SK-N-SH treated with all-trans-retinoic acid at 6 μM for 48 hours (cell line): ENCODE data around the gene KIAA1217.

Experiments
- ATAC-seq: fragments of 200-7000 bp; cut with Tn5 transposase; 3 replicates; pipeline ENCODE4 v1.9.1; 2020; ENCODE audit warnings: mild to moderate bottlenecking, moderate library complexity
- ARNTL ChIP-seq: fragments of 450-650 bp; formaldehyde crosslinking; IDR thresholded peaks from 2 replicates; pipeline ENCODE4 v1.5.0; 2020; ENCODE audit warnings: low read depth, mild to moderate bottlenecking, moderate library complexity, borderline replicate concordance
- BACH2 ChIP-seq: fragments of 250-450 bp; sonication (Bioruptor Pico); IDR thresholded peaks from 2 replicates; pipeline ENCODE4 v1.9.0; 2021; ENCODE audit warnings: mild to moderate bottlenecking, borderline replicate concordance
- ESRRG ChIP-seq: fragments of 250-450 bp; sonication (Bioruptor Pico); IDR thresholded peaks from 2 replicates; pipeline ENCODE4 v1.6.1; 2021; ENCODE audit warnings: mild to moderate bottlenecking
- ISL1 ChIP-seq: fragments of 250-450 bp; sonication (Bioruptor Pico); IDR thresholded peaks from 2 replicates; pipeline ENCODE4 v2.1.2; 2022; ENCODE audit warnings: mild to moderate bottlenecking, moderate library complexity
- OSR1 ChIP-seq: fragments of 250-450 bp; sonication (Bioruptor Pico); IDR thresholded peaks from 2 replicates; pipeline ENCODE4 v1.8.0; 2022; ENCODE audit warnings: moderate library complexity, mild to moderate bottlenecking, inconsistent platforms
- RARB ChIP-seq: fragments of 250-450 bp; sonication (Bioruptor Pico); IDR thresholded peaks from 2 replicates; pipeline ENCODE4 v1.8.0; 2021; ENCODE audit warnings: mild to moderate bottlenecking, moderate library complexity
- SNAI2 ChIP-seq: fragments of 250-450 bp; sonication (Bioruptor Pico); IDR thresholded peaks from 2 replicates; pipeline ENCODE4 v1.5.0; 2020; ENCODE audit warnings: mild to moderate bottlenecking, moderate library complexity
- TCF4 ChIP-seq: fragments of 250-450 bp; sonication (Bioruptor Pico); IDR thresholded peaks from 2 replicates; pipeline ENCODE4 v1.8.0; 2021; ENCODE audit warnings: mild to moderate bottlenecking, moderate library complexity, borderline replicate concordance
- TOX ChIP-seq: fragments of 250-450 bp; sonication (Bioruptor Pico); IDR thresholded peaks from 2 replicates; pipeline ENCODE4 v1.8.0; 2021; ENCODE audit warnings: mild to moderate bottlenecking, moderate library complexity, borderline replicate concordance
- ZFP3 ChIP-seq: fragments of 250-450 bp; sonication (Bioruptor Pico); IDR thresholded peaks from 2 replicates; pipeline ENCODE4 v1.5.0; 2020; ENCODE audit warnings: mild to moderate bottlenecking, moderate library complexity
- ZNF565 ChIP-seq: fragments of 450-650 bp; formaldehyde crosslinking; conservative IDR thresholded peaks from 2 replicates; pipeline ENCODE4 v1.5.0; 2020; ENCODE audit warnings: low read depth, mild to moderate bottlenecking, moderate library complexity
- ZNF8 ChIP-seq: fragments of 450-650 bp; formaldehyde crosslinking; IDR thresholded peaks from 2 replicates; pipeline ENCODE4 v1.5.0; 2020; ENCODE audit warnings: mild to moderate bottlenecking, moderate library complexity
- TF ChIP-seq, protein P1 (sequence below): fragments of 250-450 bp; sonication (Bioruptor Pico); IDR thresholded peaks from 2 replicates; pipeline ENCODE4 v1.5.0; 2020; ENCODE audit warnings: mild to moderate bottlenecking, moderate library complexity
- TF ChIP-seq, protein P2 (sequence below): fragments of 250-450 bp; sonication (Bioruptor Pico); IDR thresholded peaks from 2 replicates; pipeline ENCODE4 v1.5.1; 2020; ENCODE audit warnings: low read depth, mild to moderate bottlenecking, moderate library complexity
- TF ChIP-seq, protein P3 (sequence below): fragments of 250-450 bp; sonication (Bioruptor Pico); IDR thresholded peaks from 2 replicates; pipeline ENCODE4 v1.8.0; 2021; ENCODE audit warnings: low read depth, mild to moderate bottlenecking, moderate library complexity, borderline replicate concordance
- TF ChIP-seq, protein P4 (sequence below): fragments of 250-450 bp; sonication (Bioruptor Pico); IDR thresholded peaks from 2 replicates; pipeline ENCODE4 v1.5.1; 2021; ENCODE audit warnings: mild to moderate bottlenecking, moderate library complexity

The KIAA1217 gene

DNA sequence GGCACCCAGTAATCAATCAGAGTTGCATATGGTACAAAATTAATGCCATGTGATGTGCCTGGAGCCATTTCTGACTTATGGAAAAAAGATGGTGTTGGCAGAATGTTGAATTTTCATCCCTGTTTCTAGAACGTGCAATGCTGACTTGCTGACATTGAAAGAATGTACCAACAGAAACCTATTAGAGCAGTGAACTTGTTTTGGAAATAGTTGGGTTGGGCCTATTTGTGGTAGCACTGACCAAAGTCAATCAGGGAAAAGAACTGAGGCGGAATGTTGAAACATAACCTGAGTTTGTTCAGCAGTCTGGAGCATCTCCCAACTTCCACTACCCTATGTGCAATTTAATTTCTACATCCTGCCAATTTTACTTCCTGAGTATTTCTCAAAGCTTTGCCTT, 11.7 kb upstream of the KIAA1217 start:
- TF ChIP-seq ZFP3 (CRISPR knock-in tag): no peak
- TF ChIP-seq, protein P1, sequence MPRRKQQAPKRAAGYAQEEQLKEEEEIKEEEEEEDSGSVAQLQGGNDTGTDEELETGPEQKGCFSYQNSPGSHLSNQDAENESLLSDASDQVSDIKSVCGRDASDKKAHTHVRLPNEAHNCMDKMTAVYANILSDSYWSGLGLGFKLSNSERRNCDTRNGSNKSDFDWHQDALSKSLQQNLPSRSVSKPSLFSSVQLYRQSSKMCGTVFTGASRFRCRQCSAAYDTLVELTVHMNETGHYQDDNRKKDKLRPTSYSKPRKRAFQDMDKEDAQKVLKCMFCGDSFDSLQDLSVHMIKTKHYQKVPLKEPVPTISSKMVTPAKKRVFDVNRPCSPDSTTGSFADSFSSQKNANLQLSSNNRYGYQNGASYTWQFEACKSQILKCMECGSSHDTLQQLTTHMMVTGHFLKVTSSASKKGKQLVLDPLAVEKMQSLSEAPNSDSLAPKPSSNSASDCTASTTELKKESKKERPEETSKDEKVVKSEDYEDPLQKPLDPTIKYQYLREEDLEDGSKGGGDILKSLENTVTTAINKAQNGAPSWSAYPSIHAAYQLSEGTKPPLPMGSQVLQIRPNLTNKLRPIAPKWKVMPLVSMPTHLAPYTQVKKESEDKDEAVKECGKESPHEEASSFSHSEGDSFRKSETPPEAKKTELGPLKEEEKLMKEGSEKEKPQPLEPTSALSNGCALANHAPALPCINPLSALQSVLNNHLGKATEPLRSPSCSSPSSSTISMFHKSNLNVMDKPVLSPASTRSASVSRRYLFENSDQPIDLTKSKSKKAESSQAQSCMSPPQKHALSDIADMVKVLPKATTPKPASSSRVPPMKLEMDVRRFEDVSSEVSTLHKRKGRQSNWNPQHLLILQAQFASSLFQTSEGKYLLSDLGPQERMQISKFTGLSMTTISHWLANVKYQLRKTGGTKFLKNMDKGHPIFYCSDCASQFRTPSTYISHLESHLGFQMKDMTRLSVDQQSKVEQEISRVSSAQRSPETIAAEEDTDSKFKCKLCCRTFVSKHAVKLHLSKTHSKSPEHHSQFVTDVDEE (CRISPR knock-in tag): no peak
- TF ChIP-seq, protein P2, sequence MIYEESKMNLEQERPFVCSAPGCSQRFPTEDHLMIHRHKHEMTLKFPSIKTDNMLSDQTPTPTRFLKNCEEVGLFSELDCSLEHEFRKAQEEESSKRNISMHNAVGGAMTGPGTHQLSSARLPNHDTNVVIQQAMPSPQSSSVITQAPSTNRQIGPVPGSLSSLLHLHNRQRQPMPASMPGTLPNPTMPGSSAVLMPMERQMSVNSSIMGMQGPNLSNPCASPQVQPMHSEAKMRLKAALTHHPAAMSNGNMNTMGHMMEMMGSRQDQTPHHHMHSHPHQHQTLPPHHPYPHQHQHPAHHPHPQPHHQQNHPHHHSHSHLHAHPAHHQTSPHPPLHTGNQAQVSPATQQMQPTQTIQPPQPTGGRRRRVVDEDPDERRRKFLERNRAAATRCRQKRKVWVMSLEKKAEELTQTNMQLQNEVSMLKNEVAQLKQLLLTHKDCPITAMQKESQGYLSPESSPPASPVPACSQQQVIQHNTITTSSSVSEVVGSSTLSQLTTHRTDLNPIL (CRISPR knock-in tag): no peak
- ATAC-seq: no peak

DNA sequence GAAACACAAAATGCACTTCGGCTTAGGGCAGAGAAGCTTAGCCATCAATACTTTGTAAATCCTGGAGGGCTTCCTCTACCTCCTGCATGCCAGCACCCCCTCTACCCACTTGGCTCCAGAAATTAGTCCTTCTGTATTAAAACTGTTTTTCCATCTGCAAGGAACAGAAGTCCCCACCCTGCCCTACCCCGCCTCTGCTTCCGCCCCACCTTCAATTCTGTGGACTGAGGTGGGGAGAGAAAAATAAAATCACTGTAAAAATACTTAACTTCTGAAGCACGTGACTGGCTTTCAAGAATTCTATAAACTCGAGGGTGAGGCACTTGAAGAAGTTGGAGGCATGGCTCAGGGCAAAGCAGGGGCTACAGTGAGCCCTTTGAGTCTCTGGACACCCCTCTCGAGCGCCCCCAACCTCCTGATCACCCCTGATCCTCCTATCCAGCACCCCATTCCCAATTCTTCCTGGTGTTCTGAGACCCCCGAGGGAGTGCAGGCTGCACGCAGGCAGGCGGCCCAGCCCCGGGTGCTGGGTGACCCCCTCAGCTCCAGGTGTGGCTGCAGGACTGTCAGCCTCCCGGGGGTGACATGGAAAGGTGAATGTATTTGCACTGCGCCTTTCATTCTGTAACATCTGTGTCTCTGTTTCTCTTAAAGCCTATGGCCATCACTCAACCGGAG, 7.3 kb upstream of the KIAA1217 start:
- TF ChIP-seq, protein P3, sequence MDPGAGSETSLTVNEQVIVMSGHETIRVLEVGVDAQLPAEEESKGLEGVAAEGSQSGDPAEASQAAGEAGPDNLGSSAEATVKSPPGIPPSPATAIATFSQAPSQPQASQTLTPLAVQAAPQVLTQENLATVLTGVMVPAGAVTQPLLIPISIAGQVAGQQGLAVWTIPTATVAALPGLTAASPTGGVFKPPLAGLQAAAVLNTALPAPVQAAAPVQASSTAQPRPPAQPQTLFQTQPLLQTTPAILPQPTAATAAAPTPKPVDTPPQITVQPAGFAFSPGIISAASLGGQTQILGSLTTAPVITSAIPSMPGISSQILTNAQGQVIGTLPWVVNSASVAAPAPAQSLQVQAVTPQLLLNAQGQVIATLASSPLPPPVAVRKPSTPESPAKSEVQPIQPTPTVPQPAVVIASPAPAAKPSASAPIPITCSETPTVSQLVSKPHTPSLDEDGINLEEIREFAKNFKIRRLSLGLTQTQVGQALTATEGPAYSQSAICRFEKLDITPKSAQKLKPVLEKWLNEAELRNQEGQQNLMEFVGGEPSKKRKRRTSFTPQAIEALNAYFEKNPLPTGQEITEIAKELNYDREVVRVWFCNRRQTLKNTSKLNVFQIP (CRISPR knock-in tag): no peak
- no peak for TF ChIP-seq ZNF565
- no peak for TF ChIP-seq TOX (CRISPR knock-in tag)
- TF ChIP-seq, protein P1 (CRISPR knock-in tag): no peak
- TF ChIP-seq ARNTL (CRISPR knock-in tag): no peak

DNA sequence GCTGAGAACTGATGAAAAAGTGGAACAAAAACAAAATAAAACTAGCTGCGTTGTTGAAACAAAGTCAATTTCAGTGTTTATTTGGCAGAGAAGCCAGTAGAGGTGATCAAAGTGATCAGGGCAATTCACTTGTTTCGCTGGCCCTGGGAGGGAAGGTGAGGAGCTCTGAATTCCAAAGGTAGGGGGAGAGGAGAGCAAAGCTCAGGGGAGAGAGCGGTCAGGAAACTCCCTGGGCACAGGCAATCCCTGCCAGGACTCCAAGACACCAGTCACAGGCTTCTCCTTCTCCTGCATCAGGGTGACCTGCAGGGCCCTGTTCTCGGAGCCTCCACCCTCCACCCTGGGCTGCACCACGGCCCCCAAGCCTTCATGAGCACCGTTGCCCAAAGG, 6.8 kb upstream of the KIAA1217 start:
- no peak for ATAC-seq
- TF ChIP-seq ESRRG (CRISPR knock-in tag): no peak
- TF ChIP-seq SNAI2 (CRISPR knock-in tag): no peak
- no peak for TF ChIP-seq ZFP3 (CRISPR knock-in tag)
- TF ChIP-seq, protein P4, sequence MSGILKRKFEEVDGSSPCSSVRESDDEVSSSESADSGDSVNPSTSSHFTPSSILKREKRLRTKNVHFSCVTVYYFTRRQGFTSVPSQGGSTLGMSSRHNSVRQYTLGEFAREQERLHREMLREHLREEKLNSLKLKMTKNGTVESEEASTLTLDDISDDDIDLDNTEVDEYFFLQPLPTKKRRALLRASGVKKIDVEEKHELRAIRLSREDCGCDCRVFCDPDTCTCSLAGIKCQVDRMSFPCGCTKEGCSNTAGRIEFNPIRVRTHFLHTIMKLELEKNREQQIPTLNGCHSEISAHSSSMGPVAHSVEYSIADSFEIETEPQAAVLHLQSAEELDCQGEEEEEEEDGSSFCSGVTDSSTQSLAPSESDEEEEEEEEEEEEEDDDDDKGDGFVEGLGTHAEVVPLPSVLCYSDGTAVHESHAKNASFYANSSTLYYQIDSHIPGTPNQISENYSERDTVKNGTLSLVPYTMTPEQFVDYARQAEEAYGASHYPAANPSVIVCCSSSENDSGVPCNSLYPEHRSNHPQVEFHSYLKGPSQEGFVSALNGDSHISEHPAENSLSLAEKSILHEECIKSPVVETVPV: no peak
- no peak for TF ChIP-seq TCF4 (CRISPR knock-in tag)
- TF ChIP-seq ISL1 (CRISPR knock-in tag): no peak
- no peak for TF ChIP-seq OSR1 (CRISPR knock-in tag)
- no peak for TF ChIP-seq BACH2 (CRISPR knock-in tag)
- no peak for TF ChIP-seq ZNF8 (CRISPR knock-in tag)
- no peak for TF ChIP-seq RARB (CRISPR knock-in tag)
- TF ChIP-seq, protein P2 (CRISPR knock-in tag): no peak

More for the DNA sequence above, 7.3 kb upstream of the KIAA1217 start:
- ATAC-seq: no peak
